T-cell (primary cell): ENCODE data around the gene DPEP2. TPM values are rescaled to one million over a fixed set of nuclear protein-coding genes. Genes with fewer than 3 reads are reported as not detected.
A peak's percentile ranks its signal among the peaks of the same experiment; 100 is the strongest.
"Not testable (repeated sequence)": the region's sequence is repeated elsewhere in the genome, so short reads cannot be mapped to it uniquely, and the experiment has no call there.

Experiments
- ATAC-seq, 4 experiments: fragments of 200-7000 bp in 3 of 4; fragments of 150-1000 bp in 1 of 4; cut with Tn5 transposase; replicated peaks in 1 of 4; 1 replicate in 3 of 4; 2 replicates in 1 of 4; pipeline ENCODE4 v1.10.0; 2021; ENCODE audit warnings: moderate library complexity in 3 of 4, mild to moderate bottlenecking in 2 of 4, moderate number of reproducible peaks in 1 of 4
- CTCF ChIA-PET, 2 donors: fragments of 300-600 bp; sonication (Branson Sonifier 250); formaldehyde crosslinking; loops; one replicate each; lab custom pipeline; 2022; ENCODE audit warnings: antibody characterized with exemption in 2 of 2; lab: Charles Lee
- POLR2A ChIA-PET, 2 donors: fragments of 300-600 bp; sonication (Branson Sonifier 250); formaldehyde crosslinking; loops; one replicate each; lab custom pipeline; 2022; ENCODE audit warnings: antibody characterized with exemption in 2 of 2; lab: Charles Lee
- DNase-seq, 35 experiments: peaks; one replicate each; pipeline versions ENCODE4 v3.0.0 to v3.0.0-alpha.2; 2013 to 2023
- H3K27ac ChIP-seq: one replicate; pipeline ENCODE4 v1.5.1; 2013; ENCODE audit warnings: low read length
- H3K27me3 ChIP-seq, 2 experiments: replicated peaks in 1 of 2; 1 replicate in 1 of 2; 2 replicates in 1 of 2; pipeline versions ENCODE4 v1.6.1 to v1.7.0; 2013; ENCODE audit warnings: low read length in 1 of 2, mixed read lengths in 1 of 2; ENCODE audit not compliant: control insufficient read depth in 2 of 2, insufficient read depth in 2 of 2; ENCODE audit errors: extremely low read depth in 1 of 2
- H3K36me3 ChIP-seq, 2 donors: 1 replicate in 1 of 2; 2 replicates in 1 of 2; pipeline versions ENCODE4 v1.6.1 to v1.7.0; 2013; ENCODE audit warnings: low read length in 1 of 2; ENCODE audit not compliant: control insufficient read depth in 2 of 2, insufficient read depth in 1 of 2; ENCODE audit errors: extremely low read depth in 1 of 2
- H3K4me1 ChIP-seq, 2 experiments: 1 replicate in 1 of 2; 2 replicates in 1 of 2; pipeline versions ENCODE4 v1.6.1 to v1.7.0; 2013; ENCODE audit warnings: low read length in 2 of 2, mixed read lengths in 1 of 2; ENCODE audit not compliant: insufficient read depth in 2 of 2, control insufficient read depth in 1 of 2; ENCODE audit errors: extremely low read depth in 1 of 2
- H3K4me3 ChIP-seq, 2 donors: 1 replicate in 1 of 2; 2 replicates in 1 of 2; pipeline versions ENCODE4 v1.5.1 to v1.7.0; 2013; ENCODE audit warnings: mild to moderate bottlenecking in 2 of 2, low read length in 1 of 2, moderate library complexity in 1 of 2; ENCODE audit not compliant: control insufficient read depth in 1 of 2; ENCODE audit errors: extremely low read depth in 1 of 2
- H3K9me3 ChIP-seq: 2 replicates; pipeline ENCODE4 v1.7.0; 2013
- H3K27ac Mint-ChIP-seq, 2 donors: one replicate each; pipeline ENCODE4 v1.8.0; 2020 to 2021; ENCODE audit warnings: mild to moderate bottlenecking in 2 of 2, mixed read lengths in 2 of 2
- H3K27me3 Mint-ChIP-seq, 2 donors: one replicate each; pipeline ENCODE4 v1.8.0; 2021 to 2022; ENCODE audit warnings: mixed read lengths in 2 of 2
- H3K36me3 Mint-ChIP-seq: one replicate; pipeline ENCODE4 v1.8.0; 2021; ENCODE audit warnings: mixed read lengths
- H3K4me1 Mint-ChIP-seq, 3 donors: one replicate each; pipeline ENCODE4 v1.8.0; 2020 to 2022; ENCODE audit warnings: mixed read lengths in 3 of 3, mild to moderate bottlenecking in 1 of 3
- H3K4me3 Mint-ChIP-seq, 3 donors: one replicate each; pipeline ENCODE4 v1.8.0; 2020 to 2022; ENCODE audit warnings: mild to moderate bottlenecking in 3 of 3, mixed read lengths in 3 of 3, moderate library complexity in 3 of 3
- H3K9me3 Mint-ChIP-seq, 3 donors: one replicate each; pipeline ENCODE4 v1.8.0; 2020 to 2022; ENCODE audit warnings: mixed read lengths in 3 of 3
- WGBS: methylation state at CpG from one replicate; pipeline ENCODE4 v1.1.5; 2013; ENCODE audit warnings: missing lambda C conversion rate; ENCODE audit not compliant: insufficient coverage; 5-methylcytosine and 5-hydroxymethylcytosine counted together
- total RNA-seq, 35 experiments: library from RNA in 6 of 35; stranded (reverse) in 6 of 35; fragments of 120-200 nt in 1 of 35; gene quantifications; one replicate each; pipeline versions ENCODE4 v1.2.1 to v1.2.4 and lab custom pipeline; 2013 to 2026

DPEP2 gene
- total RNA-seq, 5 donors from 2014 or later (not counting 1 experiment from before 2014, with no cell fraction given): 51.5 to 122 (median 100) TPM

GRCh38 chr16:67940446-67941089, 58.7 kb downstream of the DPEP2 start:
- Histone ChIP-seq H3K4me1 (peaks cover 6 to 54% of the 10 kb centered on the region in 2 experiments), H3K9me3 (no peaks in the 10 kb centered on the region), H3K27ac (peak overlapping the region; percentile 45), H3K4me3 (no peak overlapping the region), H3K36me3 (peaks cover 0 to 6% of the 10 kb centered on the region in 2 donors), H3K27me3 (no peaks in the 10 kb centered on the region)
- H3K4me3 Mint-ChIP-seq: peak overlapping the region in 2 of 3 donors; percentile 29 to 72
- H3K9me3 Mint-ChIP-seq: no peaks in the 10 kb centered on the region
- H3K27me3 Mint-ChIP-seq: no peaks in the 10 kb centered on the region
- ChIA-PET POLR2A (interaction anchor here (0.6 kb wide), 2 partner anchors 66 to 899 kb away, joined by 4 to 6 read pairs; no protein-coding TSS in a partner anchor), CTCF (interaction anchor here (0.5 to 0.6 kb wide), 6 partner anchors 17 to 1398 kb away, joined by 3 to 9 read pairs (median 4); no protein-coding TSS in a partner anchor)
- ATAC-seq (no peak), DNase-seq (no peak)
- H3K27ac Mint-ChIP-seq: peak overlapping the region; percentile 86 to 91
- H3K4me1 Mint-ChIP-seq: peaks cover 31 to 41% (median 41%) of the 10 kb centered on the region in 3 donors
- peaks cover 6% of the 10 kb centered on the region for H3K36me3 Mint-ChIP-seq
- WGBS: 95% methylated on average over 4 of the region's 5 CpGs

GRCh38 chr16:67939507-67940445, 59.5 kb downstream of the DPEP2 start:
- Mint-ChIP-seq H3K36me3 (peaks cover 11% of the 10 kb centered on the region), H3K9me3 (no peaks in the 10 kb centered on the region), H3K4me3 (peak overlapping the region; percentile 29 to 72 (median 50)), H3K27me3 (no peaks in the 10 kb centered on the region), H3K4me1 (peaks cover 38 to 49% (median 49%) of the 10 kb centered on the region in 3 donors), H3K27ac (peak overlapping the region; percentile 86 to 91)
- peaks cover 6 to 62% of the 10 kb centered on the region in 2 experiments for H3K4me1 ChIP-seq
- ChIA-PET POLR2A (interaction anchor here (0.6 to 0.7 kb wide), 2 partner anchors 67 to 1824 kb away, joined by 3 to 6 read pairs; no protein-coding TSS in a partner anchor), CTCF (interaction anchor here (0.5 to 0.6 kb wide), 4 partner anchors 51 to 418 kb away, joined by 3 to 7 read pairs (median 4); no protein-coding TSS in a partner anchor)
- 50% methylated on average over 17 of the region's 33 CpGs for WGBS
- no peak overlapping the region for H3K4me3 ChIP-seq
- peak overlapping the region; percentile 45 for H3K27ac ChIP-seq
- ATAC-seq: no peak
- DNase-seq: peak in 23 of 35 experiments; percentile 16 to 59 (median 26)
- H3K36me3 ChIP-seq: peaks cover 0 to 7% of the 10 kb centered on the region in 2 donors
- no peaks in the 10 kb centered on the region for H3K9me3 ChIP-seq
- no peaks in the 10 kb centered on the region for H3K27me3 ChIP-seq

GRCh38 chr16:67937713-67938112, 61.6 kb downstream of the DPEP2 start:
- no CpG with 5 or more reads among the region's 5 CpGs for WGBS

More at GRCh38 chr16:67937713-67938112, 61.6 kb downstream of the DPEP2 start:
- Histone ChIP-seq H3K27ac (peak overlapping the region; percentile 82), H3K36me3 (peaks cover 4 to 22% of the 10 kb centered on the region in 2 donors), H3K4me1 (peaks cover 6 to 67% of the 10 kb centered on the region in 2 experiments)
- DNase-seq, H3K9me3 Mint-ChIP-seq, H3K27me3 Mint-ChIP-seq, H3K27me3 ChIP-seq, H3K9me3 ChIP-seq, ATAC-seq, H3K4me3 ChIP-seq: not testable (repeated sequence)
- CTCF ChIA-PET: interaction anchor here (0.7 to 1.0 kb wide), 4 partner anchors 9 to 28 kb away, joined by 4 to 6 read pairs (median 4); no protein-coding TSS in a partner anchor
- peaks cover 49 to 61% (median 57%) of the 10 kb centered on the region in 3 donors for H3K4me1 Mint-ChIP-seq
- peak overlapping the region in 2 of 3 donors; percentile 98 to 99 for H3K4me3 Mint-ChIP-seq
- peak overlapping the region in 1 of 2 donors; percentile 99 for H3K27ac Mint-ChIP-seq
- POLR2A ChIA-PET: interaction anchor here (0.6 to 0.7 kb wide), 5 partner anchors 28 to 1403 kb away, joined by 3 to 11 read pairs (median 4); partner anchors contain the start of gene PSKH1 (in 1 of the 2)
- H3K36me3 Mint-ChIP-seq: peaks cover 20% of the 10 kb centered on the region

Other genes starting within 250 kb of the DPEP2 start
- gene RANBP10, start 192.9 kb downstream of the DPEP2 start, total RNA-seq: 10 to 100 TPM; 21.9 to 29.3 (median 24.5) TPM
- under 1 TPM; 0.30 to 0.45 (median 0.37) TPM for gene TSNAXIP1, start 192.6 kb downstream of the DPEP2 start, total RNA-seq
- 10 to 100 TPM; 37.9 to 59.9 (median 55.5) TPM for gene THAP11, start 157.2 kb downstream of the DPEP2 start, total RNA-seq
- 10 to 100 TPM; 37.4 to 55.0 (median 48.3) TPM for gene NUTF2, start 152.6 kb downstream of the DPEP2 start, total RNA-seq
- 100 to 1,000 TPM in 3 of 5 donors, 10 to 100 TPM in 2; 85.0 to 117 (median 111) TPM for gene CENPT, start 151.8 kb downstream of the DPEP2 start, total RNA-seq
- gene EDC4, start 126.4 kb downstream of the DPEP2 start, total RNA-seq: 100 to 1,000 TPM; 110 to 144 (median 136) TPM
- gene NRN1L, start 114.6 kb downstream of the DPEP2 start, total RNA-seq: 1 to 10 TPM in 4 of 5 donors, under 1 TPM in 1; 0.72 to 5.3 (median 3.1) TPM
- 10 to 100 TPM; 14.8 to 31.4 (median 28.1) TPM for gene PSKH1, start 106.2 kb downstream of the DPEP2 start, total RNA-seq
- gene CTRL, start 67.6 kb downstream of the DPEP2 start, total RNA-seq: 10 to 100 TPM in 4 of 5 donors, 1 to 10 TPM in 1; 9.4 to 14.2 (median 13.2) TPM
- gene PSMB10, start 62.6 kb downstream of the DPEP2 start, total RNA-seq: 100 to 1,000 TPM; 118 to 214 (median 165) TPM
- gene LCAT, start 55.4 kb downstream of the DPEP2 start, total RNA-seq: 10 to 100 TPM in 4 of 5 donors, 1 to 10 TPM in 1; 9.8 to 20.7 (median 18.7) TPM
- gene SLC12A4, start 30.8 kb downstream of the DPEP2 start, total RNA-seq: 10 to 100 TPM; 23.3 to 39.6 (median 33.7) TPM
- 1 to 10 TPM in 4 of 5 donors, under 1 TPM in 1; 0.48 to 1.5 (median 1.1) TPM for gene DPEP3, start 19.0 kb downstream of the DPEP2 start, total RNA-seq
- gene DPEP2NB, start 16.4 kb upstream of the DPEP2 start, total RNA-seq: not detected
- 10 to 100 TPM; 15.5 to 21.0 (median 17.6) TPM for gene DDX28, start 23.7 kb upstream of the DPEP2 start, total RNA-seq
- gene DUS2, start 23.8 kb upstream of the DPEP2 start, total RNA-seq: 10 to 100 TPM; 14.5 to 19.4 (median 15.8) TPM
- gene NFATC3, start 85.9 kb upstream of the DPEP2 start, total RNA-seq: 100 to 1,000 TPM; 111 to 144 (median 116) TPM
- under 1 TPM in 3 of 5 donors, not detected in 2; 0.47 to 0.79 (median 0.62) TPM for gene ESRP2, start 236.6 kb upstream of the DPEP2 start, total RNA-seq
- gene PLA2G15, start 245.9 kb upstream of the DPEP2 start, total RNA-seq: 10 to 100 TPM in 4 of 5 donors, 1 to 10 TPM in 1; 8.7 to 16.4 (median 10.9) TPM